Thyroid gland (tissue), 4 donors: ENCODE data around the gene ANK3. TPM values are rescaled to one million over a fixed set of nuclear protein-coding genes. Genes with fewer than 3 reads are reported as not detected.

Experiments used
- DNase-seq, 2 donors: peaks; one replicate each; pipeline ENCODE4 v3.0.0-alpha.2; 2019
- H3K27ac ChIP-seq, 3 donors: fragments of 200-600 bp; sonication (generic); 1 replicate in 2 of 3; 2 replicates in 1 of 3; pipeline ENCODE4 v1.5.1; 2016 to 2019; ENCODE audit warnings: mild to moderate bottlenecking in 1 of 3, moderate library complexity in 1 of 3
- H3K27me3 ChIP-seq: fragments of 200-600 bp; sonication (generic); one replicate; pipeline ENCODE4 v1.5.1; 2019
- H3K36me3 ChIP-seq, 2 donors: fragments of 200-600 bp; sonication (generic); one replicate each; pipeline ENCODE4 v1.5.1; 2016 to 2019
- H3K4me1 ChIP-seq, 2 donors: fragments of 200-600 bp; sonication (generic); one replicate each; pipeline ENCODE4 v1.5.1; 2017 to 2019
- H3K4me3 ChIP-seq, 3 donors: fragments of 200-600 bp; sonication (generic); replicated peaks in 1 of 3; 1 replicate in 2 of 3; 2 replicates in 1 of 3; pipeline ENCODE4 v1.5.1; 2016; ENCODE audit warnings: mild to moderate bottlenecking in 1 of 3
- H3K9me3 ChIP-seq: fragments of 200-600 bp; sonication (generic); one replicate; pipeline ENCODE4 v1.5.1; 2017
- CTCF ChIP-seq, 6 experiments: fragments of 200-600 bp in 3 of 6; fragments of 450-650 bp in 3 of 6; sonication (generic) in 3 of 6; IDR thresholded peaks; one replicate each; pipeline ENCODE4 v1.5.1; 2016 to 2019; ENCODE audit warnings: antibody characterized with exemption in 6 of 6, mild to moderate bottlenecking in 2 of 6, inconsistent platforms in 1 of 6, moderate library complexity in 1 of 6
- POLR2A ChIP-seq, 2 donors: fragments of 450-650 bp; IDR thresholded peaks; one replicate each; pipeline ENCODE4 v1.6.1; 2017; ENCODE audit warnings: antibody characterized with exemption in 2 of 2, mild to moderate bottlenecking in 2 of 2, moderate library complexity in 1 of 2
- WGBS, 2 donors: methylation state at CpG; one replicate each; pipeline ENCODE4 v1.1.5; 2017; 5-methylcytosine and 5-hydroxymethylcytosine counted together
- intact Hi-C: fragments of 100-400 bp; cut with DNase I; formaldehyde crosslinking; loops from one replicate; pipeline ENCODE4 v1.15.1; 2023
- total RNA-seq, 4 donors: library from RNA; depleted of rRNA; stranded (reverse); fragments of >200 nt; gene quantifications; one replicate each; pipeline ENCODE4 v1.2.3, GENCODE V29; 2016

Gene ANK3
- total RNA-seq, 4 donors from 2014 or later = 56.6 to 118 (median 115) TPM

GRCh38 chr10:60382946-60383681 lies 6.6 kb downstream of the ANK3 start:
- intact Hi-C loops = no loop called here
- TF ChIP-seq POLR2A (IDR thresholded peaks at IDR 0.05) = no peak
- TF ChIP-seq CTCF (IDR thresholded peaks at IDR 0.05) = no peak
- Histone ChIP-seq H3K4me3 (no peak overlapping the region), H3K4me1 (peaks cover 6 to 31% of the 10 kb centered on the region in 2 donors), H3K9me3 (no peaks in the 10 kb centered on the region), H3K36me3 (no peaks in the 10 kb centered on the region), H3K27ac (no peak overlapping the region), H3K27me3 (no peaks in the 10 kb centered on the region)
- DNase-seq = no peak
- WGBS, 2 donors = 90 to 93% methylated on average over 1 of the region's 1 CpG

- Histone ChIP-seq H3K4me1 (peaks cover 5 to 20% of the 10 kb centered on the region in 2 donors), H3K36me3 (no peaks in the 10 kb centered on the region), H3K9me3 (no peaks in the 10 kb centered on the region), H3K27me3 (no peaks in the 10 kb centered on the region), H3K27ac (no peak overlapping the region), H3K4me3 (no peak overlapping the region)
- 92 to 95% methylated on average over 5 of the region's 5 CpGs for WGBS, 2 donors
- TF ChIP-seq CTCF (IDR thresholded peaks at IDR 0.05) = no peak
- no peak for TF ChIP-seq POLR2A (IDR thresholded peaks at IDR 0.05)
- intact Hi-C loops = no loop called here
- no peak for DNase-seq
Observed at GRCh38 chr10:60380781-60381180, 8.9 kb downstream of the ANK3 start.

DNA sequence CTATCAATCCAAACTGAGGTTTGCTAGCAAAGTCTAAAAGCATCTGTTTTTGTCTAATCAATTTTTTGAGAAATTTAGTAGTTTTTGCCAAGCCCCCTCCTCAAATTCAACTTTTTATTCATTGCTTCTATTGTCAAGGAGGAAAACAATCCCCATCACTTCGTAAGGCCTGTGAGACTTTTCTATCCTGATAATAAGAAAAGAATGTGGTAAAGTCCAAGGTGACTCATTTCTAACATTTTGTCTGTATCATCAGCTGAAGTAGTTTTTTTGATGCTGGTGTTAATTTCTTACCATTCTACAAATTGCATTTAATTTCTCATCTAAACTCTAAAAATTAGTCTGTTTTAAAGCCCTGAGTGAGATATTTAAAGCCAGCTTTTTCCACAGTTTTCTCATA lies 11.7 kb downstream of the ANK3 start:
- DNase-seq = no peak
- Histone ChIP-seq H3K9me3 (no peaks in the 10 kb centered on the region), H3K27ac (no peak overlapping the region), H3K4me1 (peaks cover 4 to 5% of the 10 kb centered on the region in 2 donors), H3K36me3 (no peaks in the 10 kb centered on the region), H3K4me3 (no peak overlapping the region), H3K27me3 (no peaks in the 10 kb centered on the region)
- 85 to 91% methylated on average over 1 of the region's 1 CpG for WGBS, 2 donors
- TF ChIP-seq CTCF (IDR thresholded peaks at IDR 0.05) (no peak), POLR2A (IDR thresholded peaks at IDR 0.05) (no peak)
- intact Hi-C loops = no loop called here

- H3K36me3 ChIP-seq = no peaks in the 10 kb centered on the region
- no peaks in the 10 kb centered on the region for H3K27me3 ChIP-seq
- WGBS, 2 donors = 47 to 71% methylated on average over 1 of the region's 1 CpG
- no peak overlapping the region for H3K4me3 ChIP-seq
- no peaks in the 10 kb centered on the region for H3K9me3 ChIP-seq
- no peak overlapping the region for H3K27ac ChIP-seq
- DNase-seq = no peak
- TF ChIP-seq CTCF (IDR thresholded peaks at IDR 0.05) (no peak), POLR2A (IDR thresholded peaks at IDR 0.05) (no peak)
- intact Hi-C loops = no loop called here
- H3K4me1 ChIP-seq = peaks cover 4 to 5% of the 10 kb centered on the region in 2 donors
Observed at GRCh38 chr10:60377042-60377352, 12.7 kb downstream of the ANK3 start.

GRCh38 chr10:60376221-60377041 lies 13.2 kb downstream of the ANK3 start:
- Histone ChIP-seq H3K4me1 (peaks cover 4 to 5% of the 10 kb centered on the region in 2 donors), H3K27me3 (no peaks in the 10 kb centered on the region), H3K27ac (no peak overlapping the region), H3K36me3 (no peaks in the 10 kb centered on the region), H3K9me3 (no peaks in the 10 kb centered on the region), H3K4me3 (no peak overlapping the region)
- TF ChIP-seq POLR2A (IDR thresholded peaks at IDR 0.05) (no peak), CTCF (IDR thresholded peaks at IDR 0.05) (no peak)
- no peak for DNase-seq
- WGBS, 2 donors = 86 to 88% methylated on average over 6 of the region's 6 CpGs
- intact Hi-C loops = no loop called here
